Measurements from ENCODE around the gene LINC01488. TPM values are rescaled to one million over a fixed set of nuclear protein-coding genes. Genes with fewer than 3 reads are reported as not detected.
A peak's percentile ranks its signal among the peaks of the same experiment; 100 is the strongest.

The LINC01488 gene
- polyA plus RNA-seq, 6 donors from 2014 or later, result not detected

DNA sequence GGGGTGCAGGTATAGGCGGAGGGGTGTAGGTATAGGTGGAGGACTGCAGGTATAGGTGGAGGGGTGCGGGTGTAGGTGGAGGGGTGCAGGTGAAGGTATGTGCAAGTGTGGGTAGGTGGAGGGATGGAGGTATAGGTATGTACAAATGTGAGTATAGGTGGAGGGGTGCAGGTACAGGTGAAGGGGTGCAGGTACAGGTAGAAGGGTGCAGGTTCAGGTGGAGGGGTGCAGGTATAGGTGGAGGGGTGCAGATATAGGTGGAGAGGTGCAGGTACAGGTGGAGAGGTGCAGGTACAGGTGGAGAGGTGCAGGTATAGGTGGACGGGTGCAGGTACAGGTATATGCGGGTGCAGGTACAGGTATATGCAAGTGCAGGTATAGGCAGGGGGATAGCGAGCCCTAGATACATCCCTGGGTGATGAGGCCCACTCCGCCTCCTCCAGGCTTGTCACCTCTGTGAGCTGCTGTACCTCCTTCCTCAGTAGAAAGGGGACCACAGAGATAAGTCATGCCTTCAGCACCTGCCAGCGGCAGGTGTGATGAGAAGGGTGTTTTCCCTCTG, 17.2 kb downstream of the LINC01488 start:
- Mint-ChIP-seq H3K36me3 (no peaks in the 10 kb centered on the region), H3K4me3 (no peak overlapping the region), H3K27ac (no peak overlapping the region), H3K9me3 (no peaks in the 10 kb centered on the region), H3K27me3 (peaks cover 13 to 39% (median 23%) of the 10 kb centered on the region in 3 donors), H3K4me1 (peaks cover 0 to 10% (median 8%) of the 10 kb centered on the region in 3 donors)
- ATAC-seq (ENCODE audit: low read depth in 2 of 2) (no peak), DNase-seq (no peak)

- Mint-ChIP-seq H3K36me3 (no peaks in the 10 kb centered on the region), H3K4me1 (peaks cover 0 to 10% (median 8%) of the 10 kb centered on the region in 3 donors)
- no peak for DNase-seq
These were observed 17.9 kb downstream of the LINC01488 start for GRCh38 chr11:69499186-69499917.

GRCh38 chr11:69499918-69500284, 18.4 kb downstream of the LINC01488 start:
- no peak for ATAC-seq (ENCODE audit: low read depth in 2 of 2)

More at GRCh38 chr11:69499186-69499917, 17.9 kb downstream of the LINC01488 start:
- H3K27me3 Mint-ChIP-seq, result peaks cover 11 to 33% (median 16%) of the 10 kb centered on the region in 3 donors
- no peak overlapping the region for H3K27ac Mint-ChIP-seq
- no peak overlapping the region for H3K4me3 Mint-ChIP-seq
- ATAC-seq (ENCODE audit: low read depth in 2 of 2), result no peak
- no peaks in the 10 kb centered on the region for H3K9me3 Mint-ChIP-seq

GRCh38 chr11:69500285-69501120, 19.0 kb downstream of the LINC01488 start:
- H3K36me3 Mint-ChIP-seq, result no peaks in the 10 kb centered on the region
- no peak for ATAC-seq (ENCODE audit: low read depth in 2 of 2)
- peaks cover 7 to 27% (median 8%) of the 10 kb centered on the region in 3 donors for H3K27me3 Mint-ChIP-seq
- no peaks in the 10 kb centered on the region for H3K9me3 Mint-ChIP-seq
- no peak overlapping the region for H3K4me3 Mint-ChIP-seq
- DNase-seq, result no peak
- H3K4me1 Mint-ChIP-seq, result peaks cover 0 to 10% (median 8%) of the 10 kb centered on the region in 3 donors
- no peak overlapping the region for H3K27ac Mint-ChIP-seq

More at GRCh38 chr11:69499918-69500284, 18.4 kb downstream of the LINC01488 start:
- H3K27me3 Mint-ChIP-seq, result peaks cover 10 to 29% (median 12%) of the 10 kb centered on the region in 3 donors
- no peak overlapping the region for H3K27ac Mint-ChIP-seq
- H3K9me3 Mint-ChIP-seq, result no peaks in the 10 kb centered on the region
- DNase-seq, result no peak
- no peak overlapping the region for H3K4me3 Mint-ChIP-seq
- H3K36me3 Mint-ChIP-seq, result no peaks in the 10 kb centered on the region
- H3K4me1 Mint-ChIP-seq, result peaks cover 0 to 10% (median 8%) of the 10 kb centered on the region in 3 donors

DNA sequence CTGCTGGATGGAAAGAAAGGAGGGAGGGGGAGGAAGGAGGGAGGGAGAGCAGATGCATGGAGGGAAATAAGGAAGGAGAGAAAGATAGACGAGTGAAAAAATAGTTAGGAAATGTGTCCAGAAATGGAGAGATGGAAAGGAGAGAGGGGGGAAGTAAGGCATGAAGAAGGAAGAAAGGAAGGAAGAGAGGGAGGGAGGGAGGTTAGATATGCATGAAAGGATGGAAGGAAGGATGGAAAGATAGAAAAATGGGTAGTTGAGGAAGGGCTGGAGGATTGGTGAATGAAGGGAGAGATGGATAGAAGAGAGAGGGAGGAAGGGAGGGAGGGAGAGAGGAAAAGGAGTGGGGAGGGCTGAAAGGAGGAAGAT, 19.6 kb downstream of the LINC01488 start:
- Mint-ChIP-seq H3K4me1 (peaks cover 0 to 10% (median 8%) of the 10 kb centered on the region in 3 donors), H3K36me3 (no peaks in the 10 kb centered on the region), H3K4me3 (no peak overlapping the region), H3K27ac (no peak overlapping the region), H3K27me3 (peaks cover 5 to 21% (median 7%) of the 10 kb centered on the region in 3 donors), H3K9me3 (peaks cover 0 to 2% (median 0%) of the 10 kb centered on the region in 7 donors)
- ATAC-seq (ENCODE audit: low read depth in 2 of 2), result no peak
- DNase-seq, result no peak

GRCh38 chr11:69501891-69502860, 20.7 kb downstream of the LINC01488 start:
- no peak overlapping the region for H3K27ac Mint-ChIP-seq
- H3K27me3 Mint-ChIP-seq, result peaks cover 5 to 26% (median 11%) of the 10 kb centered on the region in 3 donors
- H3K4me3 Mint-ChIP-seq, result no peak overlapping the region
- H3K9me3 Mint-ChIP-seq, result peaks cover 0 to 7% (median 0%) of the 10 kb centered on the region in 7 donors
- no peak for DNase-seq
- H3K36me3 Mint-ChIP-seq, result no peaks in the 10 kb centered on the region
- H3K4me1 Mint-ChIP-seq, result peaks cover 0 to 10% (median 8%) of the 10 kb centered on the region in 3 donors
- ATAC-seq (ENCODE audit: low read depth in 2 of 2), result no peak

GRCh38 chr11:69504127-69504526, 22.7 kb downstream of the LINC01488 start:
- ATAC-seq (ENCODE audit: low read depth in 2 of 2) (no peak), DNase-seq (no peak)
- Mint-ChIP-seq H3K9me3 (peaks cover 0 to 7% (median 0%) of the 10 kb centered on the region in 7 donors), H3K27me3 (peaks cover 5 to 32% (median 25%) of the 10 kb centered on the region in 3 donors), H3K4me1 (peaks cover 1 to 8% (median 3%) of the 10 kb centered on the region in 3 donors), H3K27ac (no peak overlapping the region), H3K36me3 (no peaks in the 10 kb centered on the region), H3K4me3 (no peak overlapping the region)

DNA sequence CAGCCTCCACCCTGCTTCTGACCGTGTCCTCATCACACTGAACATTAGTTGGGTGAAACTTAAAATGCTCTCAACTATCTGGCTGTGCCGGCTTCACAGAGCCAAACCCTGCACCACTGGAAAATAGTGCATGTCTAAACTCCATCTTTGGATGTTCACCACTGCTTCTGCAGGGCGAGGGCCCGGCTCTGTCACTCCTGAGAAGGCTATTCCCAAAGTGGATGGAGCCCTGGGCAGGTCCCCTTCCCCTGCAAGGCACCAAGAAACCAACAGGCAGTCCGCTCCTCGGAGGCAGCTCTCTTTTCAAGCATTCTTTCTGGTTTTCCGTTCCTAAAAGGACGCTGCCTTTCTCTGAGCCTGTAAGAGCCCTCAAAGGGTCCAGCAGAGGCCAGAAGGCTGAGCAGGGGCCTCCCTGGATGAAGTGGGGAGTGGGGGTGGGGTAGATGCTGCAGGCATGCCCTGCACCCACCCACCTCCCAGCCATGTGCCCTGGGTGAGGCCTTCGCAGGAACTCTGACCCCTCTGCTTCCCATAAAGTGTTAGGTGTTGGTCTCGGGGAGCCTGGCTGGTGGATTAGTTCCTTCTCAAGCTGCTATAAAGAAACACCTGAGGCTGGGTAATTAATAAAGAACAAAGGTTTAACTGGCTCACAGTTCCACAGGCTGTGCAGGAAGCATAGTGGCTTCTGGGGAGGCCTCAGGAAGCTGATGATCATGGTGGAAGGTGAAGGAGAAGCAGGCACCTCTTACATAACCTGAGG, 23.3 kb downstream of the LINC01488 start:
- no peak overlapping the region for H3K27ac Mint-ChIP-seq
- DNase-seq (no peak), ATAC-seq (ENCODE audit: low read depth in 2 of 2) (no peak)
- peaks cover 5 to 36% (median 27%) of the 10 kb centered on the region in 3 donors for H3K27me3 Mint-ChIP-seq
- peaks cover 0 to 7% (median 0%) of the 10 kb centered on the region in 7 donors for H3K9me3 Mint-ChIP-seq
- H3K4me3 Mint-ChIP-seq, result no peak overlapping the region
- H3K36me3 Mint-ChIP-seq, result no peaks in the 10 kb centered on the region
- peaks cover 0 to 8% (median 5%) of the 10 kb centered on the region in 3 donors for H3K4me1 Mint-ChIP-seq

DNA sequence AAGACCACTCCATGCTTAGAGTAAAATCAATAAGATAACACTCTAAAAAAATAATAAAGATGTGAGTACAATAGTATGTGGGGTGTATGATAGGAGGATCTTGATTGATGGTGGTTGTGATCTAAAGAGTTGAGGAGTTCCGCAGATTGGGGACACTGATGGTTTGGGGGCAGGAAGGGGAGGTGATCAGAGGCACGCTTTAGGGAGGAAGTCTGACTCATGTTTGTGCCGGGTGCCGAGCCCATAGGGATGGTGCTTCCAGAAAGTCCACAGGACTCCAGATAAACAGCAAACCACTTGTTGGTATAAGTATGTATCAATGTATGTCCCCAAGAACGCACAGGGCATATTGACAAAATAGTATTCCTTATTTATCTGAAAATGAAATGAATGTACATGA, 27.5 kb downstream of the LINC01488 start:
- Mint-ChIP-seq H3K4me3 (no peak overlapping the region), H3K9me3 (peaks cover 0 to 7% (median 0%) of the 10 kb centered on the region in 7 donors)

GRCh38 chr11:69509381-69509780, 27.9 kb downstream of the LINC01488 start:
- peaks cover 0 to 8% (median 4%) of the 10 kb centered on the region in 3 donors for H3K4me1 Mint-ChIP-seq
- peaks cover 0 to 48% (median 36%) of the 10 kb centered on the region in 3 donors for H3K27me3 Mint-ChIP-seq
- peaks cover 0 to 7% (median 0%) of the 10 kb centered on the region in 7 donors for H3K9me3 Mint-ChIP-seq
- H3K4me3 Mint-ChIP-seq, result no peak overlapping the region
- no peak for DNase-seq
- no peak overlapping the region for H3K27ac Mint-ChIP-seq
- no peak for ATAC-seq (ENCODE audit: low read depth in 2 of 2)
- H3K36me3 Mint-ChIP-seq, result no peaks in the 10 kb centered on the region

More for the DNA sequence above, 27.5 kb downstream of the LINC01488 start:
- Mint-ChIP-seq H3K27me3 (peaks cover 0 to 46% (median 36%) of the 10 kb centered on the region in 3 donors), H3K27ac (peak overlapping the region in 1 of 6 donors; percentile 23), H3K36me3 (no peaks in the 10 kb centered on the region), H3K4me1 (peaks cover 0 to 5% (median 4%) of the 10 kb centered on the region in 3 donors)
- no peak for DNase-seq
- no peak for ATAC-seq (ENCODE audit: low read depth in 2 of 2)

- Mint-ChIP-seq H3K27ac (no peak overlapping the region), H3K36me3 (no peaks in the 10 kb centered on the region), H3K27me3 (peaks cover 0 to 47% (median 36%) of the 10 kb centered on the region in 3 donors), H3K4me3 (no peak overlapping the region), H3K9me3 (peaks cover 0 to 7% (median 0%) of the 10 kb centered on the region in 7 donors), H3K4me1 (peaks cover 0 to 8% (median 4%) of the 10 kb centered on the region in 3 donors)
- no peak for ATAC-seq (ENCODE audit: low read depth in 2 of 2)
- no peak for DNase-seq
These were observed 28.5 kb downstream of the LINC01488 start for GRCh38 chr11:69509846-69510390.
